ENCODE data around the gene NFATC2. TPM values are rescaled to one million over a fixed set of nuclear protein-coding genes. Genes with fewer than 3 reads are reported as not detected.

Gene NFATC2
- total RNA-seq, 1 experiment from 2014 or later, result 5.0 TPM

DNA sequence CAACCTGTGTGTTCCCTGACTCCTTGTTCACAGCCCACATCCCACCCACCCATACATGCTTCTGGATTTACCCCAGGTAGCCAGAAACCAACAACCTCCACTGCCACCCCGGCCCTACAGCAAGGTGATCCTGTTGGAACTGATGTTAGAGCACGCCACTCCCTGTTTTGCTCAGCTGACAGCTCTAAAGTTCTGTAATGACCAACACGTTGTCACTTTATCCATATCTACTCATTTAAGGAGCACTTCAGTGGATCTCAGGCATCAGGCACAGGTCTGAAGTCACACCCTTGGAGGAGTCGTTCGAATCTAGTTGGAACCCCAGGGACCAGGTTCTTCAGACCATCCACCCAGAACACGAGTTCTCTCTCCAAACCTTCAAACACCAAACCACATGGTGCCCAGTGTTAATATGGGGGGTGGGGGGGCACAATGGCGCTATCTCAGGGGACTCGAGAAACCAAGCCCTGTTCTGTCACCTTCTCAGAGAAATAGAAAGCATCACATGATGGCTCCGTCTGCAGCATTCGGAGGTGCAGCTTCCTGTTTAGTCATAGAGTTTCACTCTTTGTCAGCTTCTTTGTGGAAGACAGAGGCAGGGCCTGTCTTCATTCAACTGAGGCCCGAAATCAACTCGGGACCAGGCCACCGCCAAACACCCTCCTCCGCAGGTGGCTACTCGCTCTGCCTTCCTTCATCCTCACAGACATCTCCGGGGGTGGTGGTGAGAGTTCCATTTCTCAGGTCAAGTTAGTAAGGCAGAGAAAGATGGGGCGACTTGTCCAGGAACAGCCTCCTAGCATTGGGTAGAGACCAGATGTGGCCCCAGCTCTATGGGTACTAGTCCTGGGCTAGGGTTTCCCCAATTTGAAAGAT, 142.2 kb downstream of the NFATC2 start:
- ChIA-PET RAD21 (ENCODE audit: low non-redundant PET in 1 of 2, low total read pairs in 2 of 2, uncharacterized antibody in 2 of 2, unreplicated experiment in 2 of 2) (no interaction called here), CTCF (no interaction called here), POLR2A (no interaction called here)
- TF ChIP-seq TCF7L2 (IDR thresholded peaks at IDR 0.05; ENCODE audit: borderline replicate concordance, extremely low read depth, insufficient read depth, insufficient read length), result no peak
- TF ChIP-seq YY1 (IDR thresholded peaks at IDR 0.05; ENCODE audit: extremely low read depth, insufficient replicate concordance, low read depth, low read length), result no peak
- TF ChIP-seq, protein P1, sequence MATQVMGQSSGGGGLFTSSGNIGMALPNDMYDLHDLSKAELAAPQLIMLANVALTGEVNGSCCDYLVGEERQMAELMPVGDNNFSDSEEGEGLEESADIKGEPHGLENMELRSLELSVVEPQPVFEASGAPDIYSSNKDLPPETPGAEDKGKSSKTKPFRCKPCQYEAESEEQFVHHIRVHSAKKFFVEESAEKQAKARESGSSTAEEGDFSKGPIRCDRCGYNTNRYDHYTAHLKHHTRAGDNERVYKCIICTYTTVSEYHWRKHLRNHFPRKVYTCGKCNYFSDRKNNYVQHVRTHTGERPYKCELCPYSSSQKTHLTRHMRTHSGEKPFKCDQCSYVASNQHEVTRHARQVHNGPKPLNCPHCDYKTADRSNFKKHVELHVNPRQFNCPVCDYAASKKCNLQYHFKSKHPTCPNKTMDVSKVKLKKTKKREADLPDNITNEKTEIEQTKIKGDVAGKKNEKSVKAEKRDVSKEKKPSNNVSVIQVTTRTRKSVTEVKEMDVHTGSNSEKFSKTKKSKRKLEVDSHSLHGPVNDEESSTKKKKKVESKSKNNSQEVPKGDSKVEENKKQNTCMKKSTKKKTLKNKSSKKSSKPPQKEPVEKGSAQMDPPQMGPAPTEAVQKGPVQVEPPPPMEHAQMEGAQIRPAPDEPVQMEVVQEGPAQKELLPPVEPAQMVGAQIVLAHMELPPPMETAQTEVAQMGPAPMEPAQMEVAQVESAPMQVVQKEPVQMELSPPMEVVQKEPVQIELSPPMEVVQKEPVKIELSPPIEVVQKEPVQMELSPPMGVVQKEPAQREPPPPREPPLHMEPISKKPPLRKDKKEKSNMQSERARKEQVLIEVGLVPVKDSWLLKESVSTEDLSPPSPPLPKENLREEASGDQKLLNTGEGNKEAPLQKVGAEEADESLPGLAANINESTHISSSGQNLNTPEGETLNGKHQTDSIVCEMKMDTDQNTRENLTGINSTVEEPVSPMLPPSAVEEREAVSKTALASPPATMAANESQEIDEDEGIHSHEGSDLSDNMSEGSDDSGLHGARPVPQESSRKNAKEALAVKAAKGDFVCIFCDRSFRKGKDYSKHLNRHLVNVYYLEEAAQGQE (IDR thresholded peaks at IDR 0.05; ENCODE audit: low read depth), result no peak
- no peak for TF ChIP-seq POLR2AphosphoS5 (IDR thresholded peaks at IDR 0.05; ENCODE audit: low read depth, low read length)
- TF ChIP-seq, protein P2, sequence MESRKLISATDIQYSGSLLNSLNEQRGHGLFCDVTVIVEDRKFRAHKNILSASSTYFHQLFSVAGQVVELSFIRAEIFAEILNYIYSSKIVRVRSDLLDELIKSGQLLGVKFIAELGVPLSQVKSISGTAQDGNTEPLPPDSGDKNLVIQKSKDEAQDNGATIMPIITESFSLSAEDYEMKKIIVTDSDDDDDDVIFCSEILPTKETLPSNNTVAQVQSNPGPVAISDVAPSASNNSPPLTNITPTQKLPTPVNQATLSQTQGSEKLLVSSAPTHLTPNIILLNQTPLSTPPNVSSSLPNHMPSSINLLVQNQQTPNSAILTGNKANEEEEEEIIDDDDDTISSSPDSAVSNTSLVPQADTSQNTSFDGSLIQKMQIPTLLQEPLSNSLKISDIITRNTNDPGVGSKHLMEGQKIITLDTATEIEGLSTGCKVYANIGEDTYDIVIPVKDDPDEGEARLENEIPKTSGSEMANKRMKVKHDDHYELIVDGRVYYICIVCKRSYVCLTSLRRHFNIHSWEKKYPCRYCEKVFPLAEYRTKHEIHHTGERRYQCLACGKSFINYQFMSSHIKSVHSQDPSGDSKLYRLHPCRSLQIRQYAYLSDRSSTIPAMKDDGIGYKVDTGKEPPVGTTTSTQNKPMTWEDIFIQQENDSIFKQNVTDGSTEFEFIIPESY (IDR thresholded peaks at IDR 0.05; ENCODE audit: extremely low read depth, insufficient replicate concordance, low read length), result no peak
- no peak for TF ChIP-seq POLR2A (IDR thresholded peaks at IDR 0.05; ENCODE audit: borderline replicate concordance, extremely low read depth, insufficient read depth, insufficient read length)
- TF ChIP-seq JUND (IDR thresholded peaks at IDR 0.05), result no peak
- no peak for TF ChIP-seq EZH2 (IDR thresholded peaks at IDR 0.05)
- TF ChIP-seq EZH2phosphoT487 (IDR thresholded peaks at IDR 0.05; ENCODE audit: borderline replicate concordance), result no peak
- TF ChIP-seq SP1 (IDR thresholded peaks at IDR 0.05; ENCODE audit: low read depth), result no peak
- TF ChIP-seq SIN3A (IDR thresholded peaks at IDR 0.05; ENCODE audit: low read depth), result no peak
- TF ChIP-seq CBX3 (IDR thresholded peaks at IDR 0.05; ENCODE audit: low read depth), result no peak
- TF ChIP-seq RAD21 (IDR thresholded peaks at IDR 0.05; ENCODE audit: low read depth), result no peak
- no peak for TF ChIP-seq SRF (IDR thresholded peaks at IDR 0.05; ENCODE audit: low read depth)
- no peaks in the 10 kb centered on the region for H3K9me3 ChIP-seq (ENCODE audit: control insufficient read depth in 1 of 2, insufficient read depth in 1 of 2, low read depth in 1 of 2, low read length in 2 of 2)
- H3K79me2 ChIP-seq (ENCODE audit: insufficient read depth, low read length), result no peaks in the 10 kb centered on the region
- H3K9me2 ChIP-seq (ENCODE audit: insufficient read depth), result no peaks in the 10 kb centered on the region
- no peaks in the 10 kb centered on the region for H4K20me1 ChIP-seq (ENCODE audit: insufficient read depth)
- no peaks in the 10 kb centered on the region for H3K27me3 ChIP-seq (ENCODE audit: insufficient read depth, low read length)
- no peak overlapping the region for H3K4me3 ChIP-seq (replicated peaks in 1 of 2; ENCODE audit: low read depth in 1 of 2, low read length in 2 of 2)
- no peaks in the 10 kb centered on the region for H3K4me1 ChIP-seq (ENCODE audit: control insufficient read depth in 1 of 2, insufficient read depth in 2 of 2, low read length in 2 of 2)
- no peak overlapping the region for H3K27ac ChIP-seq (ENCODE audit: low read depth, low read length)
- ATAC-seq, result no peak
- no peak overlapping the region for H3K9ac ChIP-seq (ENCODE audit: low read length)
- intact Hi-C loops (cut with micrococcal nuclease), result no loop called here
- no TSS peak for BruUV-seq (replicated peaks)
- no peak overlapping the region for H2AFZ ChIP-seq (ENCODE audit: low read depth, low read length, poor library complexity, severe bottlenecking)
- H3K4me2 ChIP-seq (ENCODE audit: low read length), result no peak overlapping the region
- DNase-seq (ENCODE audit: low read depth, low spot score), result no peak
- H3K36me3 ChIP-seq (ENCODE audit: control insufficient read depth in 1 of 2, insufficient read depth in 2 of 2, low read length in 2 of 2), result no peaks in the 10 kb centered on the region

All from HCT116 (cell line).